Activated CD8-positive, alpha-beta memory T cell treated with anti-CD3 and anti-CD28 coated beads for 1 hour (primary cell): ENCODE measurements around the gene ACO1.
"Not testable (repeated sequence)": the region's sequence is repeated elsewhere in the genome, so short reads cannot be mapped to it uniquely, and the experiment has no call there.

ENCODE experiments used
- DNase-seq, 2 donors: peaks; one replicate each; pipeline ENCODE4 v3.0.0-alpha.2; 2020; ENCODE audit warnings: low read depth in 1 of 2; ENCODE audit errors: extremely low read depth in 1 of 2

ACO1 gene

GRCh38 chr9:32384364-32385151 is at the start of gene ACO1:
TSS of gene ACO1 (plus strand) at chr9:32384643. CDS start at chr9:32405507, 20,864 bp downstream.
- DNase-seq, result peak; percentile 65 to 86

DNA sequence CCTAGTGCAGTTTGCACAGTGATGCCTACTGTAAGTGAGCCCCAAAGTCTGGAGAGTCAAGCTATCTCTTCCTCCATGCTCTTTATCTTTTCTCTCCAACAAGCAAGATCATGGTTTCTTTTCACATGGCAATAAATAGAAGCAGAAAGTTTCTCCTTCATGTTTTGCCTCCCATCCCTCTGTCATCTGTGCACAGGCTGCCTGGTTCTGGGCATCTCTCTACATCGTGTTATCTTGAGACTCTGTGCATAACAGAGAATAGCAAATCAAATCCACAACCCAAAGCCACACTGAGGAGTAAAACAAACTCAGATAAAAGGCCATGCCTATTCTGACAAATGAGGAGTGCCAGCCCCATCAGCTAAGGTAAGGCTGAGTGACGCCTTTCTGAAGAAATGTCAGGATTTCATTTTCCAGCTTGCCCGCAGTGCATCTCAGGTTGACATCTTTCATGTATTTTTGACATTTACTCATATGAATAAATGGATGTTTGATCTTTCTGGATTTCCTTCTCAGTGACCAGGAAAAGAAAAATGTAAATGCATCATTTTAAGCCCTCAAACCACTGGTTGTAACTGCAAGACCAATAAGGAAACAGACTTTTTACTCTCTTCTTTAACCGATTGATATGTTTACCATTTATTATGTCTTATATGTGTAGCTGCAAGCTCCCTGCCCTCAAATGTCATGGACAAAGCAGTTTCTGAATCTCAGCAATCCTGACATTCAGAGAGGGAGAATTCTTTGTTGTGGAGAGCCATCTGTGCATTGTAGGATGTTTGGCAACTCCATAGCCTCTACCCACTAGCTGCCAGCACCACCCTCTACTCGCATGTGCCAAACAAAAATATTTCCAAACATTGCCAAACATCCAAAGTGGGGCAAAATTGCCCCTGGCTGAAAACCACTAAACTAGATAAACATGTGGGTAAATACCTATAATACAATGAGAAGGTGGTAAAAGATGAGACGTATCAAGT is 49.2 kb upstream of the ACO1 start:
- no peak for DNase-seq

GRCh38 chr9:32339424-32339823 is 45.0 kb upstream of the ACO1 start:
- no peak for DNase-seq

DNA sequence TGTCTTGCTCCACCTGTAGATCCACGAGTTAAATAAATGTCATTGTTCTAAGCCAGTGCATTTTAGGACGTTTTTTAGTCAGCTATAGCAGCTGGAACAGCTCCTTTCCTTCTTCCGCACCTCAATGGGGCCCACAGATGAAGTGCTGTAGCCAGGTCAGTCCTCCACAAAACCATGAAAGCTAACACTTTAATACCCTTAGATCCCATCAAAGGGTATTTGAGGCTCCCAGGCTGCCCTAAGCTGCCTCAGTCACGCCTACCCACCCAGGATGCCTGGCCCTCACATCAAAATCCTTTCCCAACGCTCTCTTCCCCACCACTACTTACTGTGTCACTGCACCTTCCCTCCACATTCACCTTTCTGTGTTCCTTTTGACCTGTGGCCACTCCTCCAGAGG is 44.1 kb upstream of the ACO1 start:
- DNase-seq, result no peak

DNA sequence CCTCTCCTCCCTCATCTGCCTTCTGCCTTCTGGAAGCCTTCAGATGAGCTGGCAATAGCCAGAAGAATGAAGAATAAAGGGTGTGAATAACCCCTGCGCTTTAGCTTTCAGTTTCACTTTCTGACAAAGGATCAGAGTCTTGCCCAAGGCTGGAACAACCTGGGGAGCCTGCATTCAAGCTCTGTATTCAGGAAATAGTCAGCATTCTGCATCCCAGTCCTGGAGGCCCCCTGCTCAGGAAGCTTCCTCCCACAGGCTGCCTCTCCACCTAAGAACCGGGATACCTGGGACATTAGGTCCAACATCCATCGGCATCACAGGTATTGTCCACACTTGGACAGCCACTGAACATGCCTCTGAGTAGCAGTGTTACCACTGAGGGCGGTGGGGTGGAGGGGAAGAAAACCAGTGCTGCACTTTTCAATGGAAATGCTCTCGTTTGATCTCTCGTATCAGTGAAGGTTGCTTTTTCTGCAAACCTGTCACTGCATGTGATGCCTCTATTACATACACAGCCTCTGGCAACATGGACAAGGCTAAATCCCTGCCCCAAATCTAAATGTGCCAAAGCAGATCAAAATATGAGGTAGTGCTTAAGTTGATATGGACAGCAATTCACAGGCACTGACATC is 39.8 kb upstream of the ACO1 start:
- no peak for DNase-seq

- no peak for DNase-seq
Measured at GRCh38 chr9:32345243-32345642, 39.2 kb upstream of the ACO1 start.

DNA sequence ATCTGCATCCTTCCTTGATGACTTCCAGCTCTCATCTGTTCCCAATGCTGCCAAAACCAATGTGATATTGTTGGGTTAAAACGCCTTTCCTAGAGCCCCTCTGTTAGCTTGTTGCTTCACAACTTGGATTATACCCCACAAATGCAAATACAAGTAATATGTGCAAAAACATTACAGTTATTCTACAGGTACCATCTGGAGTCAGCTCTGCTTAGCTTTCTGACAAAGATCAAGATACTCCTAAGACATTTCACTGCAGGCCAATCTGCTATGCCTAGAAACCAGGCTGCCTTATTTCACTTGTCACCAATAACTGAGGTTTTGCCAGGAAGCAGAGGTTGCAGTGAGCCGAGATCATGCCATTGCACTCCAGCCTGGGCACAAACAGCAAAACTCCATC is 36.9 kb upstream of the ACO1 start:
- no peak for DNase-seq

DNA sequence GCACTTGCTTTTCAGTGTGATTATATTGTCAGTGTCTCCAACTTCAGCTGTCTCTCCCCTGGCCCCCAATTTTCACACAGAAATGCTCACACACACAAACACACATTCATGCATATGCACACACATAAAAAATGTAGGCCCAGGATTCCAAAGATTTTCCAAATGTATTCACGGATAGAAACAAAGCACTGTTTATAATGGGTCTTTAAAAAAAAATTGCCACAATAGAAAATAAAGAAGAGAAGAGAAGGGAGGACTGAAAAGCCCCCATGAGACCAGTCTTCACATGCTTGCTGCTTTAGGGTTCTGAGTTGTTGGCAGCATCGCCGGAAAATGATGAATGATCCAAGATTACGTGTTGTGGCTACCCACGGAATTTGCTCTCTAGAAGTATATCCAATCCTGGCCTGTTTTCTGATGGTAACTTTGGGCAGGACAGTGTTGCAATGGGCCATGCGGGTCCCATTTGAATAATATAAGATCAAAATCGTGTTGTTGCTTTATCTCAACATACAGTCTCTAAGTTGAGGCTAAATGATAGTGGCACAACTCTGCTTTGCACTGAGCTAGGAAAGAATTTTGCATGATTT is 36.2 kb upstream of the ACO1 start:
- no peak for DNase-seq

DNA sequence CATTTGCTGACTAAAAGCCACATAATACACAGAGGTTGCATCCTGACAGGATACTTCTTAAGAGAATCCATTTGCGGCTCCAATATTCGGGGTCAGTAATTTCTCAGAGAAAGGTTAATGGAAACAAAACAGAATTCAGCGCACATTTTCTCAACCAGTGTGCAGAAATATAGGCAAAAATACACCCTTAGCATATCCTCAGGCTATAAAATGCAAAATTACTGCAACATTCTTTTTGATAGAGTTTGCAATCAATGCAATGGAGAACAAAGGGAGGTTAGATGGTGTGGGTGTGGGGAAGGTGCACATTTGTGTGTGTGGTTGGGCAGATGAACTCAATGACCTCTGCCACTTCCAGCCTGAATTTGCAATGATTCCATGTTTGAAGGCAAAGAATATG is 35.4 kb upstream of the ACO1 start:
- DNase-seq, result no peak

GRCh38 chr9:32350682-32351081 is 33.8 kb upstream of the ACO1 start:
- DNase-seq, result no peak

DNA sequence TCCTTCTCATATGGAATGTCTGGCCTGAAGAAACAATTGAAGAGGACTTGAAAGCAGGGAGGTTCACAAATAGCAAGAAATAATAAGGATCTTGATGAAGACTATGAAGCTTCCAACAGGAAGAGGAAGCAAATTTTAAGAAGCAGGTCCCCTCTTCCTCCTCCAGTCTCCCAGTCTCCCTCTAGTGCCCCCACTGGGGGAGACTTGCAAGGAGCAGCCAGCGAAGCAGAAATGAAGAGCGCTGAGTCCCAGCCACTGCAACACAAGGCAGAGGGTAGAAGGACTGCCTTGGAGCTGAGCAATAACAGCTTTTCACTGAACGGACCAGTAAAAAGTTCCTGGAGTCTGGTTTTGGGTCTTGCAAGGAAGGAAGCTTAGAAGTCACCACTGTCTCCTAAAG is 32.6 kb upstream of the ACO1 start:
- no peak for DNase-seq

DNA sequence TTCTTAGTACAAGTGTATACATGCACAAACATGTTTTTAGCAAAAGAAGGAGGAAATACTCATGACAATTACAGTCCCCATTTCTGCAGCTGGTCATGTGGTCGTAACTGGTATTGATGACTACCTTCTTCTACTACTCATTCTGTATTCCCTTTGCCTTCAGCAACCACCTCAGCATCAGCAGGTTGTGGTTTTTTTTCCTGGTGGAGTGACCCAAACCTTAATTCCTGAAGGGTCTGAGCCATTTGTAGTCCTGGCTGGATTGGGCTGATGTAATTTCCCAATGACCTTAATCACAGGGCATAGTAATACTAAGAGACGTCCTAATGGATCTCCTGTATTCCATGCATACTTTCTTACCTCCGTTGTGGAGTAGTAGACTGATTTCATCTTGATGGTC is 31.0 kb upstream of the ACO1 start:
- not testable (repeated sequence) for DNase-seq

DNA sequence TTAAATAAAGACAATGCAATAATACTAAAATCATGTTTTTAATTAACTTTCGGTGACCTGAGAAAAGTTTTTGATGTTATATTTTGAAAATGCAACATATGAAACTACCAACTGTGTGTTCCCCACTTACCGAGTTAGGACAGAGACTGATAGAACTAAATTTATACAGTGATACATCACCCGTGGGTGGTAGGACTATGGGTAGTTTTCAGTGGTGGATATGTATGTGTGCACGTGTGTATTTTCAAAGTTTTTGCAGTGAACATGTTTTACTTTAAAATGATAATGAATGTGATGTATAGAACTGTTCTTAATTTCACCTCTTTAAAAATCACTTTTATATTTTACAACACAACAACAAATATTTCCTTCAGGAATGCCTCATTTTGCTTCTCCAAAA is 25.0 kb upstream of the ACO1 start:
- no peak for DNase-seq

GRCh38 chr9:32360983-32361673 is 23.3 kb upstream of the ACO1 start:
- no peak for DNase-seq

DNA sequence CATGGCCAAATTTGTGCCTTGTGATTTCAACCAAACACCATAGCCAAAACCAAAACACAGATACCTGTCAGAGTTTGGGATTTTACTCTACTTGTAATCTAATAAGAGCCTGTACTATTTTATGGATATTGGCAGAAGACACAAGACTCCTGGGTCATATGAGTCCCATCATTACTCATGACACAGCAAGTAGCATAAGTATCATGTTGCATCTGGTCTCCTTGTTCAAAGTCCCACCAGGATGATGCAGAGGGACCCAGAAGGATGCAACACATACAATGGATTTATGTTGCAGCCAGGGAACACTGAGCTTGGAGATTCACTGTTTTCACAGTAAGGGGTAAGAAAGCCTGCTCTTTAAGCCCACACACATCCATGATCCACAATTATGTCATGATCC is 13.2 kb upstream of the ACO1 start:
- DNase-seq, result no peak

GRCh38 chr9:32371679-32372078 is 12.8 kb upstream of the ACO1 start:
- no peak for DNase-seq

GRCh38 chr9:32376285-32376684 is 8.2 kb upstream of the ACO1 start:
- DNase-seq, result no peak

GRCh38 chr9:32378496-32378895 is 5.9 kb upstream of the ACO1 start:
- no peak for DNase-seq

GRCh38 chr9:32378993-32379729 is 5.3 kb upstream of the ACO1 start:
- DNase-seq, result peak in 1 of 2 donors; percentile 19

GRCh38 chr9:32380944-32381343 is 3.5 kb upstream of the ACO1 start:
- DNase-seq, result no peak
